Hematopoietic multipotent progenitor cell treated with erythropoietin and hydrocortisone succinate and interleukin-3 and kit ligand, for 8 days (in vitro differentiated cells): ENCODE results near the gene HYCC2.
"Not testable (repeated sequence)": the region's sequence is repeated elsewhere in the genome, so short reads cannot be mapped to it uniquely, and the experiment has no call there.

Source experiments
- DNase-seq: peaks from one replicate; pipeline ENCODE4 v3.0.0-alpha.2; 2015

Gene HYCC2

DNA sequence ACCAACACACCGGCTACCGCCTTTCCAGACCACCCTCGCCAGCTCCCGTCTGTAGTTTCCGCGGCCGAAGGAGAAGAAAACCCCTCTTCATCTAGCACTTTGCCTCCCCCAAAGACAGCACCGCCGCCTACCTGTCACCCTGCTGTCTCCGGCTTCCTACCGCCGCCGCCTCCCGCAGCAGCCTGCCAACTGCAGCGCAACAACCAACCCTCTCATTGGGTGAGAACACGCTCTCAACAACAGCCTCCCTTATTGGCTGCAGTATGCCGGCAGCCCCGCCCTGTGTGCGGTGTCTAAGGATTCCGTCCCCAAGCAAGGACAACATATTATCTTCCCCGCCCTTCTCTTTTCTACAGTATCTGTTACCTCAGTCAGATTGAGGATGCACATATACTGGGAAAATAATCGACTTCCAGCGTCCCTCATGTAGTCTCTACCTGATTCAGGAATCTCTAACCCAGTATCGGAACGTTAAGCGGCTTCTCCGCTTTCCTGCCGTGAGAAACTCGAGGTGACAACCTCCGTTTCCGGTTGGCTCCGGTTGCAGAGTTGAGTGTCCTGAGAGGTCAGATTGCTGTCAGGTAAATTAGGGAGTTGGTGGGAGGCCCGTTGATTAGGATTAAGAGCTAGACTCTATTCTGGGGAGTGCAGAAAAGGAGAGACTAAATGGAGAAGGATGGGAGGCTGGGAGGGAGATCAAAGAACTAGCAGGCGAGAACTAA is at the start of gene HYCC2, which contains the start of gene NDUFB3:
HYCC2 (minus strand) TSS at position 193 of the 722 bp plus-strand sequence. CDS start 47,662 bp downstream, outside the sequence.
NDUFB3 (plus strand) TSS at position 523 of the 722 bp plus-strand sequence. CDS start 6,882 bp downstream, outside the sequence.
- peak; percentile 96 for DNase-seq

DNA sequence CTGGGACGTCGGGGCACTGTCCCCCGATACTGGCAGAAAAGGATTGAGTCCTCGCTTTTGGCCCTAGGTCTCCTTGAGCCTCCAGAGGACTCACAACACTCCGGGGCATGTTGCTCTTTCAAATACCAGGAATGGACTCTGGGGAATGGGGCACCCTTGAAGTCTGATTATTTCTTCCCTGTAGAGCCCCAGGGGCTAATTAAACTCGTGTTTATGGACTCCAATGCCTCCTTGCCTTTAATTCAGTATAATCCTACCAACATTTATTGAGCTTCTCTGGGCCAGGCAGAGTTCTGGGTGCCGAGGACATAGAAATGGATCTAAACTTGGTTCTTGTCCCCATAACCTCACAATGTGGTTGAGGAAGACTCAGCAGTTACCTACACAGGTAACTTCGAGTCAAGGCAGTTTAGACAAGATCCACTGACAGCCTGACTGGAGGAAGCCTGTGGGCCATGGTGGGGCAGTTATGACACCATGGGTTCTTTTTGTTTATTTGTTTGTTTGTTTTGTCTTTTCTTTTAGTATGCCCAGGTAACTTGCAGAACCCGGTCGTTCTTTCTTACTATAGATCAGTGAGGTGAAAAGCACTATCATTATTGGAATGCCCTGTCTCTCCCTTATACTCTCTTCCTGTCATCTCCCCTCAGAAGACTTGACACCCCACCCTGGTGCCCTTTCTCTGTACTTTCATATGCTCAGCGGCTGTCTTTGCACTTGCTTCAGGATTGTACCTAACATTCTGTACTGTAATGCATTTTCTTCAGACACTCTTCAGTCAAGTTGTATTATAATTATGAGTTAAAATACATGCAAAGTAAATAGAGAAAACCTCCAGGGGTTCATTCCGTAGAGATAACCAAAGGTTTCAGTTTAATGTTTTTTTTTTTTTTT is 47.7 kb upstream of the HYCC2 start:
- peak; percentile 83 for DNase-seq

DNA sequence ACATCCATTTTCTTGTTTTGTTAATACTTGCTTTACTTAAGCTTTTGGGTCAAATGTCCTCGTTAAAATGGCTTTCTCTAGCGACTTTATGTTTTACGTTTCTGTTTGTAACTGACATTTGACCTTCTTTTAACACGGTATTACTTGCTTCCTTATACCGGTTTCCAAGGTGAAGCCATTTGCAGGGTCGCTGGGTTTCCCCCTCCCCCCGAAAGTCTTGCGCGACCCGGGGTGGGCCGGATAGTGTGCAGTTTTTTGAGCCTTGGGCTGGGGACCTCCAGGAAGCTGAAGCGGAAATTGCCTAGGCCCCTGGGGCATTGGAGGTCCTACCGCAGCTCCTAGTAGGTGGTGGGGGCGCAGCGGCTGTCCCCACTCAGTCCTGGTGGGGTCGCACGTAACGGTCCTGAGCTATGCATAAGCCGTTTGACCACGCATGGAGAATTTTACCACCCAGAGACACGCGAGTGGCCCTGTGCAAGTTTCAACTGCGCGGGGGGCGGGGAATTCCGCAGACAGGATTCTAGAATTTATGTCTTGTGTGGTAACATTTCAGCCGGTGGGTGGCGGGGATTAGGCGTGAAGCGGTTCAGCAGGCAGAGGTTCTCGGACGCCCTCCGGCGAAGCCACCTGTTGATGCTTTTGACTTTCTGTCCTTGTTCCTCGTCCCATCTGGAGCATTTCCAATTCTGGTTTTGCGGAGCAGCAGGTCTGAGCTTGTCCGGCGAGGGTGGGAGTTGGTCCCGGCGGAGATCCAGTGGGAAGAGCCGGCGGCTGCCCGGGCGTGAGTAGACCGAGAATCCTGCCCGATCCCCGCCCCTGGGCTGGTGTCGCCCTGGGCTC is 46.9 kb upstream of the HYCC2 start:
- peak; percentile 92 for DNase-seq

DNA sequence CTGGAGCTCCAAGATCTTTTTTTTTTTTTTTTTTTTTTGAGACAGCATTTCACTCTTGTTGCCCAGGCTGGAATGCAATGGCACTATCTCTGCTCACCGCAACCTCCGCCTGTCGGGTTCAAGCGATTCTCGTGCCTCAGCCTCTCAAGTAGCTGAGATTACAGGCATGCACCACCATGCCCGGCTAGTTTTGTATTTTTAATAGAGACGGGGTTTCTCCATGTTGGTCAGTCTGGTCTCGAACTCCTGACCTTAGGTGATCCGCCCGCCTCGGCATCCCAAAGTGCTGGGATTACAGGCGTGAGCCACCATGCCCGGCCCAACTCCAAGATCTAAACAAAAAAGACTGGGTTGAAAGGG is 46.2 kb upstream of the HYCC2 start:
- DNase-seq: not testable (repeated sequence)

DNA sequence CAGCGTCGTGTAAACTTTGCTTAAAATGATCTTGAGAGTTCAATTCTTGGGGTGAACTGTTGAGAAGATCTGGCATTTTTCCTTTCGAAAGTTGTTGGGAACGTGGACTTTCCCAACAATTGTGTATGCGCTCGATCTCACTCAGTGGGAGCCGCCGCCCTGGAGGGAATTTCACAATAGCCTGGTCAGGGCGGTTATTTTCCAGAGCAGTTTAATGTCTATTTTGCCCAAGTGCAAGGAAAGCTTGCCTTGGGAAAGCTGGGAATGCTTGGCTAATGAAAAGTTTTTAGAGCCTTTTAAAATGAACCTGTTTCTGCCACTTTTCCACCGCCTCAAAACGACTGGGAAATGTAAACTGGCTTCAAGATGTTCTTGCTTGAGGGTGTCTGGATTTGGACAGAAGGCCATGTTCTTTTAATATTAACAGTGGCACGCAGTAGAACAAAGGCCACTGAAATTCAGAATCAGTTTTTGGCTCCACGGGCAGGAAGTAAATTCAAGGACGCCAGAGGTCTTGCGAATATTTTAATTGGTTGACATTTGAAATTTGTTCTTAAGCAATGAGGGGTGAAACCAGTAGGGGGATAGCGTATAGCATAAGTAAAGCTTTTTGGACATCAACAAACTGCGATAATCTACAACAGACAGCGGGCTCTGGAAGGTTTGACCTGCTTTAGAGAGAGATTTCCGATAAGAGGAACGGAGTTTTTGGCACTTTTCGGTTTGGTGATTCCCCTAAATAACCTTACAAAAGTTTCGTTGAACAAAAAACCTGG is 45.7 kb upstream of the HYCC2 start:
- DNase-seq: peak; percentile 96

DNA sequence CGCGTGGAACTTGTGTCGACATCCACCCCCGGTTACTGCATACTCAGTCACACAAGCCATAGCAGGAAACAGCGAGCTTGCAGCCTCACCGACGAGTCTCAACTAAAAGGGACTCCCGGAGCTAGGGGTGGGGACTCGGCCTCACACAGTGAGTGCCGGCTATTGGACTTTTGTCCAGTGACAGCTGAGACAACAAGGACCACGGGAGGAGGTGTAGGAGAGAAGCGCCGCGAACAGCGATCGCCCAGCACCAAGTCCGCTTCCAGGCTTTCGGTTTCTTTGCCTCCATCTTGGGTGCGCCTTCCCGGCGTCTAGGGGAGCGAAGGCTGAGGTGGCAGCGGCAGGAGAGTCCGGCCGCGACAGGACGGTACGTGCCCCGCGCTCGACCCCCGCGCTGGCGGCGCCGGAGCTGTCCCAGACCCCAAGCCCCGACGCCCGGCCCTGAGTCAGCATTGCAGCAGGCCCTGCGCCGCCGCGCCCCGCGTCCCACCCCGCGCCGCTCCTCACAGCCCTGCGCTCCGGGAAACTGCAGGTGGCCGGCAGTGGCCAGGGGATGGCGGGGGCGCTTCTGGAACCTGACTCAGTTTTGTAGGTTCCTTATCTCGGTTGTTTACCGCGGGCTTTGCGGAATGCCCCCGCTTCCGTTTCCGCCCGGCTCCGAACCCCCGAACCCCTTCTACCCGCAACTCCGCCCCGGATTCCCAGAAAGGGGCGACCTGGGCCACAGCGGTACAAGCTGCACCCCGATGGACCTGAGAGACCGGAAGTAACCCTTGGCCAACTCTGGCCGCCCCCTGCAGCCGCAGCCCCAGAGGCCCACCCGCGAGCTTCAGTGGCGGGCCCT is 44.9 kb upstream of the HYCC2 start, which contains the start of gene CFLAR:
CFLAR (plus strand) TSS at position 50 of the 844 bp plus-strand sequence. CDS start 13,702 bp downstream, outside the sequence.
- peak; percentile 88 for DNase-seq

DNA sequence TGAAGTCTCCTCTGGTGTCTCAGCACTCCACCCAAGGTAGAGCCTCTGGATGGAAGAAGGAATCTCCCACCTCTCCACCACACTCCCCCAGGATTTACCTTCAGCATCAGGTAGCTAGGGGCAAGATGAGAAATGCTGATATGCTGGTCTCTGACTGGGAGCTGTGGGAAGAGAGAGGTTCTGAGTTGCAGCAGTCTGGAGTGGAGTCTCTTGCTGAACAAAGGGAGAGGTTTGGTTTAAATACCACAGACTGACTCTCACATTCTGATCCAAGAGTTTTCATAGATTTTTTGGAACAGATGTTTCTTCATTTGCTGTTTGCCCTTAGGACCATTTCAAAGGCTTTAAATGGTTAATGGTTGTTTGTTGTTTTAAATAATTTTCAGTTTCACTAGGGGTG is 43.4 kb upstream of the HYCC2 start:
- no peak for DNase-seq

DNA sequence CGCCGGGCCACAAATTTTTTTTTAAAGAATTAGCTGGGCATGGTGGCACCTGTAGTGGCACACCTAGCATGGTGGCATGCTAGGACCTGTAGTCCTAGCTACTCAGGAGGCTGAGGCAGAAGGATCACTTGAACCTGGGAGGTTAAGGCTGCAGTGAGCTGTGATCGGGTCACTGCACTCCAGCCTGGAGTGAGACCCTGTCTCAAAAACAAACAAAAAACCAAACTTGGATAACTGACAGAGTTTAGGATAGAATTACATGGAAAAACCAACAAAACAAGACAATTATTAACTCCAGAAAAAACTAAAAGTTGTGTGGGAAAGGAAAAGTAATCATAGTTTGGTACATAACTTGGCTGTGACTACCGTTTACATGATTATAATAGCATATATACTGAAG is 42.9 kb upstream of the HYCC2 start:
- no peak for DNase-seq

DNA sequence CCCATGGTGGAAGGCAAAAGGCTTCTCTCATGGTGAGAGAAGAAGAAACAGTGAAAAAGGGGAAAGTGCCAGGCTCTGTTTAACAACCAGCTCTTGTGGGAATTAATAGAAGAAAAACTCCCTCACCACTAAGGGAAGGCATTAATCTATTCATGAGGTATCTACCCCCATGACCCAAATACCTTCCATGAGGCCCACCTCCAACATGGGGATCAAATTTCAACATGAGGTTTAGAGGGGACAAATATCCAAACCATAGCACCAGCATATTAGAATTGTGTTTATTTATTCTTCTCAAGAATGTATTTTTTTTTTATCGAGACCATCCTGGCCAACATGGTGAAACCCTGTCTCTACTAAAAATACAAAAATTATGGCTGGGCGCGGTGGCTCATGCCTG is 39.6 kb upstream of the HYCC2 start:
- DNase-seq: no peak

DNA sequence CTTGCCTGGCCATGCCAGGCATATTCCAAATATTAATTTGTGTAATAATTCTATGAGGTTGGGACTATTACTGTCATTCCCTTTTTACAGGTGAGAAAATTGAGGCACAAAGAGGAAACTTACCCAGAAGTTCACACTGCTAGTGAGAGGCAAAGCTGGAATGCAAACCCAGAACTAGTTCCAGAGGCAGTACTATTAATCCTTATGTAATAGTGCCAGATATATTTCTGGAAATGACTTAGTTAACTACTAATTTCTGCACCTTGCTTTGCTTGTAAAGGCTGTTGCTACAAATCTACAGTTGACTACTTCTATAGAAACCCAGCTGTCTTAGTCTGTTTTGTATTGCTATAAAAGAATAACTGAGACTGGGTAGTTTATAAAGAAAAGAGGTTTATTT is 39.1 kb upstream of the HYCC2 start:
- no peak for DNase-seq

DNA sequence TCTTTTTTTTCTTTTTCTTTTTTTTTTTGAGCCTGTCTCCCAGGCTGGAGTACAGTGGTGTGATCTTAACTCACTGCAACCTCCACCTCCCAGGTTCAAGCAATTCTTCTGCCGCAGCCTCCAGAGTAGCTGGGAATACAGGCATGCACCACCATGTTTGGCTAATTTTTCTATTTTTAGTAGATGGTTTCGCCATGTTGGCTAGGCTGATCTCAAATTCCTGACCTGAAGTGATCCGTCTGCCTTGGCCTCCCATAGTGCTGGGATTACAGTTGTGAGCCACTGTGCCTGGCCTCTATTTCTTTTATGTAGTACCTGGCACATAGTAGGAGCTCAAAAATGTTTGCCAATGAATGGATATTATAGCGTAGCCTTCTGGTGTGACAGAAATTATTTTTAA is 37.7 kb upstream of the HYCC2 start:
- DNase-seq: no peak

DNA sequence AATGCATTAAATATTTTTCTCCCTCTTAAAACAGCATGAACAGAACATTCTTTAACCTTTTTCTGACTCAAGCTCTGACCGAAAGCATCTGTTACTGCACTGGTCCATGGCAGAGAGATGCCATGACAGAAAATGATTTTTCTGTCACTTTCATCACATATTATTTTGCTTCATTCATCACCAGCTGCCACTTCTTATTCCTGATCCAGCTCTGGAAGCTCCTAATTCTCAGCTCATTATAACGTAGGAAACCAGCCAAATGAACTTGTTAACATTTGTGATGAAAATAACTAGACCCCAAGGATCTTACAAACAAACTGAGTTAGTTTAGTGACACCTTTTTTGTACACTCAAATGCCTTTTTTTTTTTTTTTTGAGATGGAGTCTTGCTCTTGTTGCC is 36.9 kb upstream of the HYCC2 start:
- no peak for DNase-seq

DNA sequence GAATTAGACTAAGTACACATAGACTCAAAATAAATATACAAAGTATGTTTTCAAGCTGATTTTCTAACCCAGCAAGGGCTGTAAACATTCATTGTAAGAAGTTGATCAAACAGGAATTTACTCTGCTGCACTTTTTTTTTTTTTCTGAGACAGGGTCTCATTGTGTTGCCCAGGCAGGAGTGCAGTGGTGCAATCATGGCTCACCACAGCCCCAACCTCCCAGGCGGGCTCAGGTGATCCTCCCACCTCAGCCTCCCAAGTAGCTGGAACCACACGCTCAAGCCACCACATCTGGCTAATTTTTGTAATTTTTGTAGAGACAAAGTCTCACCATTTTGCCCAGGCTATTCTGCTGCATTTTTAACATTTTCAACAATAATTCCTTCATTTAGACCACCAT is 36.2 kb upstream of the HYCC2 start:
- DNase-seq: no peak

DNA sequence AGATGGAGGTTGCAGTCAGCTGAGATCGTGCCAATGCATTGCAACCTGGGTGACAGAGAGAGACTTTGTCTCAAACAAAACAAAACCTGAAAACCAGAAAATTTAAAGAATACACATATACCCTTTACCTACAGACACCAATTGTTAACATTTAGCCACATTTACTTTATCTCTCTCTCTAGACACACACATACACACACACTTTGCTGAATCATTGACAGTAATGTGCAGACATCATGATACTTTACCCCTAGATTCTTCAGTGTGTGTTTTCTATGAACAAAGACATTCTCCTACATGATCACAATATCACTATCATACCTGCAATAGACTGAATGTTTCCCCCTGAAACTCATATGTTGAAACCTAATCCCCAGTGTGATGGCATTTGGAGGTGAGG is 34.3 kb upstream of the HYCC2 start:
- DNase-seq: peak; percentile 33

DNA sequence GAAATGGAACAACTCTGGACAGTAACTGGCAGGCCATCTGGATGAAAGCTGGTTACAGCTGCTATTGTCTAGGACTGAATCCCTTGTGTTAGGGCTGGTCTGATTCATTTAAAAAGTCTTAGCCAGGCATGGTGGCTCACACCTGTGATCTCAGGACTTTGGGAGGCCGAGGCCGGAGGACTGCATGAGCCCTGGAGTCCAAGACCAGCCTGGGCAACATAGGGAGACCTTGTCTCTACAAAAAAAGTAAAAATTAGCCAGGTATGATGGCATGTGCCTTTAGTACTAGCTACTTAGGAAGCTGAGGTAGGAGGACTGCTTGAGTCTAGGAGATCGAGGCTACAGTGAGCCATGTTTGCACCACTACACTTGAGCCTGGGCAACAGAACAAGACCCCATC is 29.0 kb upstream of the HYCC2 start:
- DNase-seq: no peak

DNA sequence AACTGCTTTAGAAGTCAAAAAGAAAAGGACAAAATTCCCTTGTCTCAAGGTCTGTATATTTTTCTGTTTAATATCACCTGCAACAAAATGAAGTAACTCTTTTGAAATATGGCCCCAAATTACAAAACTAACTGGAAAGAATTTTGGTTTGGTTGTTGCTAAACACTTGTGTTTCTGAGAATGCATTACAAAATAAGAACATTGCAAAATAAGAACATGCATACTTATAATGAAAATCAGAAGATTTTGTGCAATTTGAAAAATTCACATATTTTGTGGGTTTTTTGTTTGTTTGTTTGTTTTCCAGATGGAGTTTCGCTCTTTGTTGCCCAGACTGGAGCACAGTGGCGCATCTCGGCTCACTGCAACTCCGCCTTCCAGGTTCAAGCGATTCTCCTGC is 22.1 kb upstream of the HYCC2 start:
- peak; percentile 29 for DNase-seq

DNA sequence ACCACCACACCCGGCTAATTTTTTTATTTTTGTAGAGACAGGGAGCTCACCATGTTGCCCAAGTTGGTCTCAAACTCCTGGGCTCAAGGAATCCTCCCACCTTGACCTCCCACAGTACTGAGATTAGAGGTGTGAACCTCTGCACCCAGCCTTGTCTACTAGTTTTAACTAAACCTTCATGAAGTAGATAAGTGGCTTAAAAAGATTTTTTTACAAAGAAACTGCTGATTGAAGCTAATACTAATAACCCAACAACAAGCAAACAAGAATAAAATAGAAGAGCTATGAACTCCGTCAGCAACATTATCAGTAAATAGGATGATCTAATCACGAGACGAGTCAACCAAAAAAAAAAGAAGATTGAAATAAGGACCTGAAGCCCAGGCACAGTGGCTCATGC is 19.1 kb upstream of the HYCC2 start:
- DNase-seq: no peak

DNA sequence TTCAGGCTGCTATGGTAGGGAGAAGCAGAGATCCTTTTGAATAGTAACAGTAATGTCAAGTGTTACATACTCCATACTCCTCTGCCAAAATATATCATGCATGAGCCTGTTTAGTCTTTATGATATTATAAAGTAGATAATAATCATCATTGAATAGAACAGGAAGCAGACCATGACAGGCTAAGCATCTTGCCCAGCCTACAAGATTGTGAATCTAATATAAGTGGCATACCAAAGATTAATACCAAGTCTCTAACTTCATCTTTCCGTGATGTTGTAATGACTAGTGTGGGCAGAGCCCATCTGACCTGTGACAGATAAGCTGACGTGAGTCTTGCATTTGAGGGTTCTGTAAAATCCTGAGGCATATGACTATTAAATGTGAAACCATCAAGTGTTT is 13.4 kb upstream of the HYCC2 start:
- DNase-seq: peak; percentile 59

DNA sequence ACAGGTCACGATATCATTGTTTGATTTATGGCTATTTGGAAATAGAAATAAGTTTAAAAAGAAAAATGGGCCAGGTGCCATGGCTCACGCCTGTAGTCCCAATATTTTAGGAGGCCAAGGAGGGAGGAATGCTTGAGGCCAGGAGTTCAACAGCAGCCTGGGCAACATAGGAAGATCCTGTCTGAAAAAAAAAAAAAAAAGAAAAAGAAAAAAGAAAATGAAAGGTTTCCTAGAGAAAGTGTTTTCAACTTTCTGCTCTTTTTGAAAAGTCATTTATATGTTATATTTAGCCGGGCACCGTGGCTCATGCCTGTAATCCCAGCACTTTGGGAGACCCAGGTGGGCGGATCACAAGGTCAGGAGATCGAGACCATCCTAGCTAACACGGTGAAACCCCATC is 3.5 kb upstream of the HYCC2 start:
- no peak for DNase-seq

DNA sequence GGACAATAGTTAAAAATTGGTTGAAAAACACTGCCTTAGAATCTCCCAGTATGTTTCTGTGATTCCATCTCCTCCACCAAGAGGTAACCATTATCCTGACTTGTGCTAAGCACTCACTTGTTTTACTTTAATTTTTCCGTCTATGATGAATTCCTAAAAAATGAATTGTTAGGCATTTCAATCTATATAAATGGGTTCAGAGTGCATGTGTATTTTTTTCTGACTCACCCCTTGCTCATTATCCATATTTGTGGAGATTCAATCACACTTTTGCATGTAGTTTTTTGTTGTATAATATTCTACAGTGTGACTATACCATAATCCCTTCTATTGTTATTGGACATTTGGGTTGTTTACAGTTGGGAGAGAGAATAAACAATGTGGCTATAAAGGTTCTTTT is 1.6 kb upstream of the HYCC2 start:
- no peak for DNase-seq

DNA sequence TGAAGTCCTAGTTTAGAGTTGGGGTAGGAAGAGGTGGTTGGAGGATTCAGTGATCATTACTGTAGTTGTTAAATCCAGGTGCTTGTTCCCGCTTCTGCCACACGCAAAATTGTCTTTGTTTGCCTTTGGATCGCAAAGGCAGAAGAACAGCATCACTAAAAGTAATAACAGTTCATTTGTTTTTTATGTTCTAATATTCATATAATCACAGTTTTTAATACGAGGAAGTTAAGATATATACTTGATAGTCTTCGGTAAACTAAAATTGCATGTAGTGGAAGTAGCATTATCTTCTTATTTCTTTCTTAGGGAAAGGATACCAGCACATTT is 695 bp upstream of the HYCC2 start:
- no peak for DNase-seq
